WTC11 (cell line): ENCODE results near the gene PHOSPHO1. TPM values are rescaled to one million over a fixed set of nuclear protein-coding genes. Genes with fewer than 3 reads are reported as not detected.
A peak's percentile ranks its signal among the peaks of the same experiment; 100 is the strongest.

ENCODE experiments used
- ATAC-seq: fragments of 200-7000 bp; cut with Tn5 transposase; 2 replicates; pipeline ENCODE4 v1.10.0; 2021; ENCODE audit warnings: mild to moderate bottlenecking, moderate library complexity
- CTCF ChIA-PET: fragments of 300-600 bp; sonication (Branson Sonifier 250); formaldehyde crosslinking; loops from one replicate; lab custom pipeline; 2021; ENCODE audit warnings: antibody characterized with exemption; lab: Charles Lee
- POLR2A ChIA-PET: fragments of 350-600 bp; sonication (Branson Sonifier 250); formaldehyde crosslinking; loops from one replicate; lab custom pipeline; 2021; ENCODE audit warnings: antibody characterized with exemption; lab: Charles Lee
- DNase-seq: peaks from one replicate; pipeline ENCODE4 v3.0.0; 2021; ENCODE audit warnings: low spot score
- H3K27ac Mint-ChIP-seq: 2 replicates; pipeline ENCODE4 v1.8.0; 2021; ENCODE audit warnings: mixed read lengths
- H3K27me3 Mint-ChIP-seq: 2 replicates; pipeline ENCODE4 v1.8.0; 2021; ENCODE audit warnings: low read depth, mild to moderate bottlenecking, moderate library complexity, mixed read lengths
- H3K36me3 Mint-ChIP-seq: 2 replicates; pipeline ENCODE4 v1.8.0; 2021; ENCODE audit warnings: mixed read lengths
- H3K4me1 Mint-ChIP-seq: 2 replicates; pipeline ENCODE4 v1.8.0; 2022; ENCODE audit warnings: mixed read lengths
- H3K4me3 Mint-ChIP-seq: 2 replicates; pipeline ENCODE4 v1.8.0; 2021; ENCODE audit warnings: mild to moderate bottlenecking, moderate library complexity, mixed read lengths
- H3K9me3 Mint-ChIP-seq: 2 replicates; pipeline ENCODE4 v1.8.0; 2021; ENCODE audit warnings: mixed read lengths
- AR ChIP-seq: fragments of 250-450 bp; sonication (Bioruptor Pico); IDR thresholded peaks from 2 replicates; pipeline ENCODE4 v1.9.0; 2021; ENCODE audit warnings: mild to moderate bottlenecking
- FOXJ3 ChIP-seq: sonication (generic); formaldehyde crosslinking; IDR thresholded peaks from 2 replicates; pipeline ENCODE4 v1.9.0; 2021; ENCODE audit warnings: missing genetic modification reagents, mild to moderate bottlenecking, borderline replicate concordance
- NR1H2 ChIP-seq: sonication (generic); formaldehyde crosslinking; IDR thresholded peaks from 2 replicates; pipeline ENCODE4 v1.9.0; 2021; ENCODE audit warnings: mild to moderate bottlenecking, moderate library complexity, missing genetic modification reagents
- USF2 ChIP-seq: sonication (generic); formaldehyde crosslinking; IDR thresholded peaks from 2 replicates; pipeline ENCODE4 v1.8.1; 2023; ENCODE audit warnings: mild to moderate bottlenecking, missing genetic modification reagents, moderate library complexity
- ZNF121 ChIP-seq: sonication (generic); formaldehyde crosslinking; IDR thresholded peaks from 2 replicates; pipeline ENCODE4 v1.8.0; 2023; ENCODE audit warnings: missing genetic modification reagents
- ZNF532 ChIP-seq: fragments of 250-450 bp; sonication (Bioruptor Pico); IDR thresholded peaks from 2 replicates; pipeline ENCODE4 v1.9.0; 2021; ENCODE audit warnings: mild to moderate bottlenecking, borderline replicate concordance
- total RNA-seq: library from RNA; stranded (reverse); gene quantifications from 3 replicates; pipeline ENCODE4 v1.2.3, GENCODE V29; 2021
- TF ChIP-seq, protein P1 (sequence below): sonication (generic); formaldehyde crosslinking; IDR thresholded peaks from 2 replicates; pipeline ENCODE4 v1.8.0; 2022; ENCODE audit warnings: missing genetic modification reagents
- TF ChIP-seq, protein P2 (sequence below): sonication (generic); formaldehyde crosslinking; IDR thresholded peaks from 2 replicates; pipeline ENCODE4 v1.8.0; 2022; ENCODE audit warnings: mild to moderate bottlenecking, missing genetic modification reagents

Gene PHOSPHO1
- total RNA-seq, 1 experiment from 2014 or later = 0.81 TPM

DNA sequence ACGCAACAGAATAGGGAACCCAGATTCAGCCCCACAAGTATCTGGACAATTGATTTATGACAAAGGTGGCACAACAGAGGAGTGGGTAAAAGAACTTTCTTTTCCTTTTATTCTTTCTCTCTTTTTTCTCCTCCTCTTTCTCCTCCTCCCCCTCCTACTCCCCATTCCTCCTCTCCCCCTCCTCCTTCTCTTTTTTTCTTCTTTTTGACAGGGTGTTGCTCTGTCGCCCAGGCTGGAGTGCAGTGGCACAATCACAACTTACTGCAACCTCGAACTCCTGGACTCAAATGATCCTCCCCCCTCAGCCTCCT lies 36.3 kb downstream of the PHOSPHO1 start (continued):
- TF ChIP-seq ZNF532 (CRISPR knock-in tag) (no peak), AR (CRISPR knock-in tag) (no peak), ZNF121 (no peak), NR1H2 (CRISPR knock-in tag) (no peak)
- TF ChIP-seq, protein P1, sequence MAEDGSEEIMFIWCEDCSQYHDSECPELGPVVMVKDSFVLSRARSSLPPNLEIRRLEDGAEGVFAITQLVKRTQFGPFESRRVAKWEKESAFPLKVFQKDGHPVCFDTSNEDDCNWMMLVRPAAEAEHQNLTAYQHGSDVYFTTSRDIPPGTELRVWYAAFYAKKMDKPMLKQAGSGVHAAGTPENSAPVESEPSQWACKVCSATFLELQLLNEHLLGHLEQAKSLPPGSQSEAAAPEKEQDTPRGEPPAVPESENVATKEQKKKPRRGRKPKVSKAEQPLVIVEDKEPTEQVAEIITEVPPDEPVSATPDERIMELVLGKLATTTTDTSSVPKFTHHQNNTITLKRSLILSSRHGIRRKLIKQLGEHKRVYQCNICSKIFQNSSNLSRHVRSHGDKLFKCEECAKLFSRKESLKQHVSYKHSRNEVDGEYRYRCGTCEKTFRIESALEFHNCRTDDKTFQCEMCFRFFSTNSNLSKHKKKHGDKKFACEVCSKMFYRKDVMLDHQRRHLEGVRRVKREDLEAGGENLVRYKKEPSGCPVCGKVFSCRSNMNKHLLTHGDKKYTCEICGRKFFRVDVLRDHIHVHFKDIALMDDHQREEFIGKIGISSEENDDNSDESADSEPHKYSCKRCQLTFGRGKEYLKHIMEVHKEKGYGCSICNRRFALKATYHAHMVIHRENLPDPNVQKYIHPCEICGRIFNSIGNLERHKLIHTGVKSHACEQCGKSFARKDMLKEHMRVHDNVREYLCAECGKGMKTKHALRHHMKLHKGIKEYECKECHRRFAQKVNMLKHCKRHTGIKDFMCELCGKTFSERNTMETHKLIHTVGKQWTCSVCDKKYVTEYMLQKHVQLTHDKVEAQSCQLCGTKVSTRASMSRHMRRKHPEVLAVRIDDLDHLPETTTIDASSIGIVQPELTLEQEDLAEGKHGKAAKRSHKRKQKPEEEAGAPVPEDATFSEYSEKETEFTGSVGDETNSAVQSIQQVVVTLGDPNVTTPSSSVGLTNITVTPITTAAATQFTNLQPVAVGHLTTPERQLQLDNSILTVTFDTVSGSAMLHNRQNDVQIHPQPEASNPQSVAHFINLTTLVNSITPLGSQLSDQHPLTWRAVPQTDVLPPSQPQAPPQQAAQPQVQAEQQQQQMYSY (CRISPR knock-in tag) = no peak
- TF ChIP-seq, protein P2, sequence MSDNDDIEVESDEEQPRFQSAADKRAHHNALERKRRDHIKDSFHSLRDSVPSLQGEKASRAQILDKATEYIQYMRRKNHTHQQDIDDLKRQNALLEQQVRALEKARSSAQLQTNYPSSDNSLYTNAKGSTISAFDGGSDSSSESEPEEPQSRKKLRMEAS (CRISPR knock-in tag) = no peak

- no peaks in the 10 kb centered on the region for H3K36me3 Mint-ChIP-seq
- peak; percentile 4 for ATAC-seq
- 0 out of 2 replicates have a peak, but pooled peaks have one; percentile 35 for TF ChIP-seq USF2 (CRISPR knock-in tag)
- TF ChIP-seq FOXJ3 (CRISPR knock-in tag) = no peak
- peak; percentile 49 for DNase-seq
- peaks cover 10% of the 10 kb centered on the region for H3K4me1 Mint-ChIP-seq
- H3K4me3 Mint-ChIP-seq = peak overlapping the region; percentile 96
- ChIA-PET POLR2A (interaction anchor here (0.7 kb wide), 2 partner anchors 100 to 718 kb away, joined by 3 to 4 read pairs; no protein-coding TSS in a partner anchor), CTCF (interaction anchor here (1.2 to 3.2 kb wide), 4 partner anchors 13 to 35 kb away, joined by 4 to 26 read pairs (median 6); partner anchors contain the start of gene PHOSPHO1)
- H3K9me3 Mint-ChIP-seq = no peaks in the 10 kb centered on the region
- peak overlapping the region; percentile 98 for H3K27ac Mint-ChIP-seq
- H3K27me3 Mint-ChIP-seq = no peaks in the 10 kb centered on the region; the same call in 1 of the 2 replicates
Observed at GRCh38 chr17:49193513-49194296, 36.9 kb downstream of the PHOSPHO1 start.
